ENCODE data around the gene GFRAL.

The GFRAL gene

DNA sequence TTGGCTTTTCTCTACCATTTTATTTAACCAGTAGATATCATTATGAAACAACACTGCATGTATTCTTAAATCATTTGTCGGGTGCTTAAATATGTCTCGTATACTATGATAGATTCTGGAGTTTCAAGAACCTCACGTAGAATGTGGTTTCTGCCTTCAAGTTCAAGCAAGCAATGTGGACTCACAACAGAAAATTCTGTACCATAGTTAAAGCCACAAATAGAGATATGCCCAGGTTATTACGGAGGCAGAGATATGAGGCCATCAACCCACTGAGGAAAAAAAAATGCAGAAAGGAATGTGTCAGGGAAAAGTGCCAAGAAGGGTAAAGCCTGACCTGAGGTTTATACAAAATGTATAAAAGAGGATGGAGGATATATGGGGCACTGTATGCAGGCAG lies 109.9 kb downstream of the GFRAL start:
- DNase-seq, result no peak

DNA sequence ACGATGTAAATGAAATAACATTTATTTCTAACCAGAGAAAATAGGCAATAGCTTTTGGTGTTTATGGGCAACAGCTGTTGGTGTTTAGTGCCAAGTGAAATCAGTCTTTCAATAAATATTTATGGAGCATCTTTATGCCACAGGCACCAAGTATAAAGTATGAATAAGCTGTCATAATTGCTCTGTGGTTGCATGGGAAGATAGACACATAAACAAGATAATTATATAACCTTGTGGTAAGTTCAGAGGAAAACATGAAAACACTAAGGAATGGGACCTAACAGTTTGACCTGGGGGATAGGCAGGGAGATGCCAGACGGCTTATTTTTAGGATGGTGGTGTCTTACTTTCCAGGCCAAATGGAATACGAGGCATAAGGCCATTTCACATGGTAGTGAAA lies 110.9 kb downstream of the GFRAL start:
- DNase-seq, result no peak

DNA sequence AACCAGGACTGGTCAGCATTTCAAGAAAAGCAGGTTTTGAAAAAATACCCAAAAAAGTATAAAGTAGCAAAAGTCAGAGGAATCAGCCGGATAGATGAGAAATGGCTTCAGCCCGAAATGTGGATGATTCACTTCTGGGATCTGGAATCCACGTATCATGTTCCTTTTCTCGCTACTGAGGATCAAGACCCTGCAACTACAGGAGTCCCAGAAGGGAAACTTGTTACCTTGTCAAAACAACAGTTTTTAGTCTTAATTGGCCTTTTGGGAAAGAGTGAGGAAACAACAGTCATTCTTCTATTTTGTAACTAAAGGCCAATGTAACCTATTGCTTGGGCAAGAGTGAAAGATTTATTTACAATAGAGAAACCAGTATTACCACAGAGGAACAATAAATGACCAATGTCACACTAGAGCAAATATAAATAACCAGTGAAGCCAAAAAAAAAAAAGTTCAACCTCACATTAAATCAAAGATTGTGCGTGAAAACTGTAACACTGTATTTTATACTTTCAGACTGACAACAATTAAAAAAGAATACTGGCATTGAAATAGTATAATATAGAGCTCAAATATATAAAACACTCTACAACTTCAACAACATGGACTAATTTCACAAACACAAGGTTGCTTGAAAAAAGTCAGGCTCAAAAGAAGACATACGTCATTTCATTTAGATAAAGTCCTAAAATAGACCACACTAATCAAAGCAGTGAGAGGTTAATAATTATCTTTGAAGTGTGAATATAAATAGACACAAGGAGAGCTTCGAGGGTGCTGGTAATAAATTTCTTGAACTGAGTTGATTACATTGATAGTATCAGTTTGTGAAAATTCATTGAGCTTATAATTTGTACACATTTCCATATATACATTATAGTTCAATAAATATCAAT lies 116.2 kb downstream of the GFRAL start:
- DNase-seq, result no peak

DNA sequence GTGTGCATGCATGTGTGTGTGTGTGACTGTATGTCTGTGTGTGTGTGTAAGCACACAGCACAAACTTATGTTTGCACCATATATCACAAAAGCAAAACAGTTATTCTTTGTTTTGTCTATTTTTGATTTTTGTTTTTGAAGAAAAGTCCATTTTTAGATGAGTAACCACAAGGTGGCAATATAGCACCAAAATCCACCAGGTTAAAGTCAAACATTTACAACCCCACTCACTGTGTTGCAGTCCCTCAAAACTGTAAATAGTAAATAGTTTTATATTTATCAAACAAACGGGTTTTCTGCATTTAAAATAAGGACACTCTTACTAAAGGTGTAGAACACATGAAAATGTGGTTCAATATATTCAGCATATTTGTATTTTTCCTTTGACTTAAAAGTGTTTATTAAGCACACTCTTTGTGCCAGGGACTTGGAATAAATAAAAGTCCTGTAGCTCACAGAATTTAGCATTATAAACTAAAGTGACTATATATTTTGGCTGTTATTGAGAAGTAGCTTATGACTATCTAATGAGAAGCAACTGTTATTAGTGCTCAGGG lies 118.5 kb downstream of the GFRAL start:
- DNase-seq, result no peak

DNA sequence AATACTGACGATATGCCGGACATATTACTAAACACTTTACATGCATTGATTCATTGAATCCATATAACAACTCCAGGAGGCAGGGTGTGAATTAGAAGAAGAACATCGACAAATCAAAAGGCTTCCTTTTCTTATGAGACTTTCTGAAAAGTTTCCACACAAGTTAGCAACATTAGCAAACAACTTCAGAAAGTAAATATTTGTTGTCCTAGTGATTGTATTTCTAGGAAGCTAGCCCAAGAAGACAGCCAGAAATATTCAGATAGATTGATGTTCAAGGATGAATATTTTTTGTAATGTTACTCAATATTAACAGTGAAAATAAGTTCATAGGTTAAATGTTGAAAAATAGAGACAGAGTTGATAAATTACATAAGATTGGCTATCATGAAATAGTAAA lies 120.6 kb downstream of the GFRAL start:
- no peak for DNase-seq

DNA sequence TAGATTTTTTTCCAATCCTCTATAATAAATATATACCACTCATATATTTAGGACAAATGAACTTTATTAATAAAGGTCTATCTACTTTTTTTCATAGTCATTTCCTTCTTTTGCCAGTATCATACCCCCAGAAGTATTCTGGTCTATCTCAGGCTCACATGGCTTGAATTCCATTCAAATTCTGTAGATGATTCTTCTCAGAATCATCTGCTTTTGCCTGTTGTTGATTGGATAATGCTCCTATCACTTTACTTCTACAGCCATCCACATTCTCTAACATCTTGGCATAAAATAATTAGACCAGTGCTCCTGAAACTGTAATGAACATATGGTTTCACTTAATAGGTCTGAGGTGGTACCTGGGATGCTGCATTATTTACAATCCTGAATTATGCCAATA lies 121.2 kb downstream of the GFRAL start:
- no peak for DNase-seq

DNA sequence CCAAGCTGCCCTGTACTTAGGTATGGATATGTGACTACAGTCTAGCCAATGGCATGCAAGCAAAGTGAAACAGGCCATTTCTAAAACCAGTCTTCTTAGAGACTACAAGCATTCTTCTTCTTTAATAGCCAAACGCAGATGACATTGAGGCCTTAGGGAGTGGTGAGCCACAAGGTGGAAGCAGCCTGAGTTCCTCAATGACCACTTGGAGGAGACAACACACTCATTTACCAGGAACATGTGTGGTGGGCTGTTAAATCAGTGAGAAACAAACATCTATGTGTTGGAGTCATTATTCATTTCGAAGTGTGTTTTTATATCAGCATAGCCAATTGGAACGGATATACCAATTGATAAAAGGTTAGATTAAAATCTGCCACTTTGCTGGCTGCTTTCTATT lies 122.0 kb downstream of the GFRAL start:
- no peak for DNase-seq

DNA sequence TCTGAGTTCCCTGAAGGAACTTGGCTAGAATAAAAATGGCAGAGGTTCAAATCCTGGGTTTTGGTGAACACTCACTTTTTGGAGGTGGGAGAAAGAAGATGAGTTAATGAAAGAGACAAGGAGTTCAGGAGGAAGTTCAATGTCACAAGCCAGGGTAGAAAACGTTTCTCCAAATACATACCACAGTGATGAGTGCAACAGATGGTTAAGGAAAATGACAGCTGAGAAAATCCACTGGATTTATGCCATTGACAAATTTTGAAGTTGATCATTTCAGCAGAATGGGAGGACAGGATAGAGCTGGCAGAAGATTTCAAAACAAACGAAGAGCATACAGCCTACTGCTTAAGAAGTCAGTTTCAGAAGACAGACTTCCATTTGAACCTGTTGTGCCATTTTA lies 122.7 kb downstream of the GFRAL start:
- DNase-seq, result no peak
